WI38 (cell line): ENCODE data around the gene CLDND2.

Source experiments
- H3K4me3 ChIP-seq: 2 replicates; pipeline ENCODE4 v1.5.1; 2011; ENCODE audit warnings: low read depth, mild to moderate bottlenecking, control low read depth, low read length
- TF ChIP-seq, protein P1 (sequence below): IDR thresholded peaks from 2 replicates; pipeline ENCODE4 v1.5.1; 2012; ENCODE audit warnings: low read depth, mild to moderate bottlenecking, control low read depth, low read length

The CLDND2 gene

DNA sequence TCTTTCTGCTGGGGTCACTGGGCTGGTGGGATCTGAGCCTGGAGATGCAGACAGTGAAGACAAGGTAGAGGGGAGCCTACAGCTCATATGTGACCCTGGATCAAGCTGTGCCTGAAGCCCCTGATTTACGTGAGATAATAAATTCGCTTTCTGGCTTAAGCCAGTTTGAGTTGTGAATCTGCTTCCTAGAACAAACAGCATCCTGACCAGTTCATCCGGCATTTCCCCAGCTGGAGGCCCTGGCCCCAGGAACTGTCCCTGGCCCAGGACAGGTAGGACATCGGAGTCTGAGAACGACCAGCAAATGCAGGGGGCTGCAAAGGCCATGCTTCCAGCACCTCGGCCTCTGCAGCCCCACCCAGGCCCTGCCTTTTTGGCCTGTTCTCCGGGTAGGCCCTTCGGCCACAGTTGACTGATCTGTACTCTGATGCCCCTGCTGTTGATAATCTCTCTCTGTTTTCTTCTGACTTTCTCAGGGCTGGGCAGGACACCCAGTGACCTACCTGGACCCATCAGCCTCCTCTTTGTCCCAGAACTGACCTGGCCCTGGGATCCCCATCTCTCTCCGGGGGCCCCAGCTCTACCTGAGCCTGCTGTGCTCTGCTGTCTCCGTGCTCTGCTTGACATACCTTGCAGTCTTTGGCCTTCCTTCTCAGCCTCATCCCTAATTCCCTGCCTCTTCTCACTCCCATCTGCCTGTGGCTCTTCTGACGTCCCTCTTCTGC lies 17.4 kb downstream of the CLDND2 start:
- no peak overlapping the region for H3K4me3 ChIP-seq

DNA sequence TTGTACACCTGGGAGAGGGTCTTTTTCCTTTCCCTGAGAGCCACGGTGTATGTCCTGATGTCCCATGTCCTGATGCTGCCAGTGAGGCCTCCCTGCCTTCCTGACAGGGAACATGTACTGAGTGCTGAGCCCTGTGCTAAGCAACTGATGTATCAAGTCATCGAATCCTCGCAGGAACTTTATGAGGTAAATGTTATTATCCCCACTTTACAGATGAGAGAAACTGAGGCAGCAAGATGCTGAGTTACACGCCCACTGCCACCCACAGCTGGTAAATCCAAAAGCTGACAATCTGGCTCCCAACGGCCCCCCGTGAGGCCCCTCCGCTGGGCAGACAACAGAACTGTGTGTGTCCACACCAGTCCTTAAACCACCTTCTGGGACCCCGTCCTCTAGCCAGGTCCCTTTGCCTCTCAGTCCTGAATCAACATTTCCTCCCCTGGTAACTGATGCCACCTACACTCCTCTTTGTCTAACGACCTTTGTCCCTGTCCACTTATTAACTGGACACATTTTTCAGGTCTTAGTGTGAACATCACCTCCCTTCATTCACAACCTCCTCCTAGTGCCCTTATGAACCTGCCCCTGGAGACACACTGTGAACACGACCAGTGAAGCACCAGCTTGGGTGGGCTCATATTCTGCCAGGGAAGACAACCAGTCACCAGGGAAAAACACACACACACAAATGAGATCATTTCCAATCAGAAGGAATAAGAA lies 21.4 kb downstream of the CLDND2 start:
- no peak overlapping the region for H3K4me3 ChIP-seq
- TF ChIP-seq, protein P1, sequence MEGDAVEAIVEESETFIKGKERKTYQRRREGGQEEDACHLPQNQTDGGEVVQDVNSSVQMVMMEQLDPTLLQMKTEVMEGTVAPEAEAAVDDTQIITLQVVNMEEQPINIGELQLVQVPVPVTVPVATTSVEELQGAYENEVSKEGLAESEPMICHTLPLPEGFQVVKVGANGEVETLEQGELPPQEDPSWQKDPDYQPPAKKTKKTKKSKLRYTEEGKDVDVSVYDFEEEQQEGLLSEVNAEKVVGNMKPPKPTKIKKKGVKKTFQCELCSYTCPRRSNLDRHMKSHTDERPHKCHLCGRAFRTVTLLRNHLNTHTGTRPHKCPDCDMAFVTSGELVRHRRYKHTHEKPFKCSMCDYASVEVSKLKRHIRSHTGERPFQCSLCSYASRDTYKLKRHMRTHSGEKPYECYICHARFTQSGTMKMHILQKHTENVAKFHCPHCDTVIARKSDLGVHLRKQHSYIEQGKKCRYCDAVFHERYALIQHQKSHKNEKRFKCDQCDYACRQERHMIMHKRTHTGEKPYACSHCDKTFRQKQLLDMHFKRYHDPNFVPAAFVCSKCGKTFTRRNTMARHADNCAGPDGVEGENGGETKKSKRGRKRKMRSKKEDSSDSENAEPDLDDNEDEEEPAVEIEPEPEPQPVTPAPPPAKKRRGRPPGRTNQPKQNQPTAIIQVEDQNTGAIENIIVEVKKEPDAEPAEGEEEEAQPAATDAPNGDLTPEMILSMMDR, result no peak

More for the DNA sequence above, 17.4 kb downstream of the CLDND2 start:
- TF ChIP-seq, protein P1, result no peak

DNA sequence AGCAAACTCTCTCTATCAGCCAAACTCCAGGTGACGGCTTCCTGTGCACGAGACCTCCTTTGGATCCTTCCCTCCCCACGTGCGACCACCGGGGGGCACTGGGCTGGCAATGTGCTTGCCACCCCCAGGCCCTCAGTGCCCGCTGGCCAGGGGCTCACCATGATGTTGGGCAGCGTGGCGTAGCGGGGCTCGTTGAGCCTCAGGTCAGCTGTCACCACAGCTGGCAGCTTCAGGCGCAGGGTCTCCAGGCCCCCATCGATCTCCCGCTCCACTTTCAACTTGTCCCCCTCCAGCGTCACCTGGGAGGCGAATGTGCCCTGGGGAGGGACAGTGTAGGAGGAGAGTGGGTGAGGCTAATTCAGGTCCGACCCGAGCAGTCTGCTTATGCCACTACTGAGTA lies 22.1 kb downstream of the CLDND2 start:
- no peak overlapping the region for H3K4me3 ChIP-seq
- TF ChIP-seq, protein P1, result no peak

DNA sequence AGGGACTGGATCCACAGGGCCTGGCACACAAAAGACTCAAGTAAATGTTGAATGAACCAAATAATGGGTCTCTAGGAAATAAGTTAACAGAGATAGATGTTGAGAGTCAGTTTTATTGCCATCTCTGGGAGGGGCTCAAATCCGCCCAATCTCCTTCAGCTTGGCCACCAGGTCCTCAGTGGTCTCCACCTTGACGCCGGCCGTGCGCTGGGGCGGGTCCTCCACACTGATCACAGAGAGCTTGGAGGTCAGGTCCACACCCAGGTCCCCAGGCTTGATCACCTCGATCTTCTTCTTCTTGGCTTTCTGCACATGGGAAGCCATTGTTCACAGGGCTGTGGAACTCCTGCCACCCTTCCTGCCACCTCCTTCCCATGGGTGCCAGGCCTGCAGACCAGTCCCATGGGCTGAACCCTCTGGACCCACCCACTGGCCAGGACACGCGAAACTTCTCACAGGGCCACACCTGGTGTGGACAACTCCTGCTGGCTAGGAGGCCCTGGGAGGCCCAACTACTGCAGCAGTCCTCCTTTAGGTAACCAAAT lies 23.7 kb downstream of the CLDND2 start:
- H3K4me3 ChIP-seq, result no peak overlapping the region
- TF ChIP-seq, protein P1, result no peak

DNA sequence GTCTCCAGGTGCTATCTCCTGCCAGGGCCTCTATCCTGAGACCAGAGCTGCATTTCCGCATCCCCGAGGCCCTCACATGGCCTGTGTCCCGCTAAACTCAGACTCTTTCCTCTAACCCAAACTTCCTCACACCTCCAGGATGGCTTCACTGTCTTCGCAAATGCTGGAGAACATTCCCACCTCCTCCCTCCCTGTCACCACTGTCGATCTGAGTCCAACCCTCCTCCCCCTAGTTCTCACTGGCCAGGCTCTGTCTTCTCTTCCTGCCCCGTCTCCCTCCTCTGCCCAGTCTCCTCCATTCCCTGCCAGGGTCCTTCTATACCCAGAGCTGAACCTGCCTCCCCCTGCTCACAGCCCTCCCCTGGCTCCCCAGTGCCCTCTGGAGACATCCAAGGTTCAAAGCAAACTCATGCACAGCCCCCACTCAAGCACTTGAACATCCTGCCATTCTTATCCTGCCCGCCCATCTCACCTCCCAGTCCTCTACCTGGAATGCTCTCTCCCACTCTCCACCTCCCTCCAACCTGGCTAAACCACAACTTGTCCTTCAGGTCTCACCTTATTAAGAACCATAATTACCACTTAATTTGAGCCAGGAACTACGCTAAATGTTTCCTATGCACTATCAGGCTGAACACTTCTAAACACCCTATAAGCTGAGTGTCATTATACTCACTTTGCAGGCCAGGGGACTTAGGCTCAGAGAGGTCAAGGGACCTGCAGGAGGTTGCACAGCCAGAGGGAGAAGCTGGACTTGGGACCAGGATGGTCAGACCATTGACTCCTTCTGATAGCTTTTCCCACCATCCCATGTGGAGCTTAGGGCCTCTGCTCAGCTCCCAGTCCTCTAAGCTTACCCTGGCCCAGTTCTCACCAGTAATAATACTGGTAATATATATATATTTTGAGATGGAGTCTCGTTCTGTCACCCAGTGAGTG lies 25.9 kb downstream of the CLDND2 start:
- H3K4me3 ChIP-seq, result no peak overlapping the region
- TF ChIP-seq, protein P1, result no peak

DNA sequence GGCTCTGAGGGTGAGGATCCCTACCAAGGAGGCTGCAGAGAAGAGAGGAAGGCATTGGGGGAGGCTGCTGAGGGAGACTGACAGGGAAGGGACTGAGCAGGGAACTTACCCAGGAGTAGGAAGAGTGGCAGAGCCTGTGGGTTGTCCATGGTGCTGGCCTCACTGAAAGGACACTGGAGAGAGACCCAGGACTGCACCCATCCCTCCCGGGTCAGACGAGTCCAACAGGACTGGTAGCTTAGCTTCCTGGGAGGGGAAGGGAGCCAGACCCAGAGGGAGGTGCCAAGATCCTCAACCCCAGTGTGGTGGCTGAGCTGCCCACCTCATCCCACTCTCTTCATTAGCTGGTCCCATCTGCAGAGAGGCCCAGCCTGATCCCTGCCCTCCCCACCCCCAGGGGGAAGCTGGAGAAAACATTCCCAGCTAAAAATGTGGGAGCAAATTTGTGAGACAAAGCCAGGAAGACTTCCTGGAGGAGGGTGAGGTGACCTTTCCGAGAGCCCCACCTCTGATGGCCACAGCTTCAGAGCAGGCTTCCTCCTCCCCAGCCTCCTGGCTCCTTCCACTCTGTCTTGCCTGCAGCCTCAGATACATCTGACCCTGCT lies 26.7 kb downstream of the CLDND2 start, which contains the start of gene VSIG10L:
Gene VSIG10L, minus strand, starts transcription at position 164 of the 605 bp plus-strand sequence. Its CDS starts 15 bp downstream, at position 149.
- no peak within 1 kb of the TSS for H3K4me3 ChIP-seq
- TF ChIP-seq, protein P1, result no peak
